Kidney tubule cell (primary cell): ENCODE data around the gene SLC5A7.

Experiments used
- DNase-seq: peaks from one replicate; pipeline ENCODE4 v3.0.0-alpha.2; 2018; ENCODE audit warnings: low spot score

SLC5A7 gene

DNA sequence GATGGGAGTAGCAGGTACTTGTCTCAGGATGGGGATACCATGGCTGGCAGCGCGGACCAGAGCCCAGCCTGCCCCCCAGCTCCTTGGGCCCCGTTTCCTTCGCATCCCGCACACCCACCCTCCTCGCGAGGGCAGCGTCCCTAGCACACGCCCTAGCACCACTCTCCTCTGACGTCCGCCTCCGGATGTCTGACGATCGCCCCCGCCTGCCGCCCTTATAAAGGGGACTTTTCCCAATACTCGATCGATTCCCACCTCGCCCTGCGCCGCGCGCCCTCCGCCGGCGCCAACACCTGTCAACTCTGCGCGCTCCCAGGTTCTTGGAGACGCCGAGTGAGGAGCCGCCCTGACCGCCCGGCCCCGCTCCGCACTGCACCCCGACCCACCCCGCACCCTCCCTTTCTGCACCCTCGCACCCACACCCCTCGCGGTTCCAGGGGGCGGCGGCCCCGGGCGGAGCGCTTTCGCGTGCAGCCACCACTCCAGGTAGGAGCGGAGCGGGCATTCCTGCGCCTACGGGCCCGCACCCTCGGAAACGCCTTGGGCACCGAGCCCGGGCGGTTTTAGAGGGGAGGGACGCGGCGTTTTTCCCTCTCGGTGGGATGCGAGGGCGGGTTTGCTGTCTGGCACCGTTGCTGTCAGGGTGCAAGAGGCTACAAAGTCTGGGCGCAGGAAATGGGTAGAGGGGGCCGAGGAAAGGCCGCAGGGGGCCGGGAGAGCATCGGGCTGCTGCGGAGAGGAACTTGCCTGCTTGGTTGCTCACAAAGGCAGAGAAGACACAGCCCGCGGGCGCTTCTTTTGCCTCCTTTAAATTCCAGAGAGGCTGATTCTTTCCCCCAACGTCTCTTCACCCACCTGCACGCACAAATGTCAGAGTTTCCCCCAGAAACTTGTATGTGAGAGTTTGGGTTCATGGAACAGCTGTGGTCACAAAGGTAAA, at the start of gene SLC5A7:
TSS of gene SLC5A7 (plus strand) at position 247 of the 940 bp plus-strand sequence. CDS start 1,632 bp downstream, outside the sequence.
- no peak for DNase-seq

GRCh38 chr2:107961395-107961794, 24.9 kb upstream of the SLC5A7 start:
- no peak for DNase-seq

DNA sequence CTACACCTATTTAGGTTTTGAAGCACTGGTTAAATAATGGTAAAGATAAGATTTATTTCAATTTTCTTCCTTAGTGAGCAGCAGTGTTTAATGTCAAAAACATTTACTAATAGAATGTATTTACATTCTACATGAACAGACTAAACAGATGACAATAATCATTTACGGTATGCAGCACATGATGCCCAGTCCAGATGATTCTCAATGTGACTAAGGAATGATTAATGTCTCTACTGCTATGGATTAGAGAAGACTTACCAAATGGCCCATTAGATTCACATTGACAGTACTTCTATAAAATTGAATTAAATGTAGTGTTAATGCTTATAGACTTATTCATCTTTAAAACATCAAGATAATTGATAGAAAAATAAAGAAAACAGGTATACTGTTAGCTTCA, 22.1 kb upstream of the SLC5A7 start:
- DNase-seq: no peak

DNA sequence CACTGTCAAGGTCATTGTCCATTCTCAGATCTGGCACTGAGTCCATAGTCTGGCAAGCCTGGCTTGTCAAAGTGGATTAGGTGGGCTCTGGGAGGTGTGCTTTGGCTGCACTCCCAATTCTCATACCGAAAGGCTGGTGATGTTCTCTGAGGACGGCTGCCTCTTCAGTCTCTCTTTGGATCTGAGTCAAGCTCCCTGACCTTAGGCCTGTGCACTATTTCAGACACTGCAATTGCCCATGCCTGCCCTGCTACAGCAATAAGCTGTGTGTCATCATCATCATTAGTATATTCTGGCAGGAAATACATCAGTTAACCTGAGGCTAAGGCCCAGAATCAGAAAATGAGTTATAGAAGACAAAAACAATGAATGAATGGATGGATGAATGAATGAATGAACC, 1.6 kb upstream of the SLC5A7 start:
- no peak for DNase-seq

DNA sequence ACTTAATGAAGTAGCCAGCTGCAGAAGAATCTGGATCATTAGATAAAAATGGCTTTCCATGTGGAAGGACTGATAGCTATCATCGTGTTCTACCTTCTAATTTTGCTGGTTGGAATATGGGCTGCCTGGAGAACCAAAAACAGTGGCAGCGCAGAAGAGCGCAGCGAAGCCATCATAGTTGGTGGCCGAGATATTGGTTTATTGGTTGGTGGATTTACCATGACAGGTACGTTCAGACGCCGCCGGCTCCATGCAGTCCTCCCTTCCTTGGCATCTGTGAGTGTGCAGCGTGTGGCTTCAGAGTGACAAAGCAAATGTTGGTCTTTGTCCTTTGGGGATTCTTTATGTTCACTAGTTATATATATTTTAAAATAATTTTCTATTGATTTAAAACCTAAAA, 1.8 kb downstream of the SLC5A7 start:
- DNase-seq: no peak

DNA sequence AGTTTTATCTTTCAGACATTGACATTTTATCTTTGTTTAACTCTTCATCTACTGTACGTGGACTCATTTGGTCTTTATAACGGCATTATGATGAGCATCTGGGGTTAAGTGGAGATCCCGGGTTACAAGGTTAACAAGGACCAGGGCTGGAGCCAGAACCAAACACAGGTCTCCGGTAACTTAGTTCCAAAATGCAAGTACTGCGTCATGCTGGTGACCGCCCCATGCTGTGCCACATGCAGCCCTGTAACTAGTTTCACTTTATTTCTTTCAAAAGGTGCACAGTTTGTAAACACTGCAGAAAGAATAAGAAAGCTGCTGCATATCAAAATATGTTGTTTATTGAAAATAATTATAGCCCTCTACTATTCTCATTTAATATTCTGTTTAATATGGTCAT, 3.1 kb downstream of the SLC5A7 start:
- DNase-seq: no peak

GRCh38 chr2:107990718-107991117, 4.4 kb downstream of the SLC5A7 start:
- no peak for DNase-seq

DNA sequence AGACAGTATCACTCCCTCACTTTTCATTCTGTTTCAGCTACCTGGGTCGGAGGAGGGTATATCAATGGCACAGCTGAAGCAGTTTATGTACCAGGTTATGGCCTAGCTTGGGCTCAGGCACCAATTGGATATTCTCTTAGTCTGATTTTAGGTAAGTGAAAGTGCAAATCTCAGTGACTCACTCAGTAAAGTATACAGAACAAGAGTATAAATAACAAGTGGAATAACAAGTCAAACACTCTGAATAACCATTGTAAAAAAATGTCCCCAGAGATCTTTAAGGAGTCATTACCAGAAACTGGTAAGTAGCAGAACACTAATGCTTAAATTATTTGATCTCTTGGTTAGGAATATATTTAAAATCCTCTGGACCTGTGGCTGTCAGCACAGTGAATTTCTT, 5.7 kb downstream of the SLC5A7 start:
- peak; percentile 6 for DNase-seq

- no peak for DNase-seq
These were observed 12.8 kb downstream of the SLC5A7 start for GRCh38 chr2:107999158-107999557.

DNA sequence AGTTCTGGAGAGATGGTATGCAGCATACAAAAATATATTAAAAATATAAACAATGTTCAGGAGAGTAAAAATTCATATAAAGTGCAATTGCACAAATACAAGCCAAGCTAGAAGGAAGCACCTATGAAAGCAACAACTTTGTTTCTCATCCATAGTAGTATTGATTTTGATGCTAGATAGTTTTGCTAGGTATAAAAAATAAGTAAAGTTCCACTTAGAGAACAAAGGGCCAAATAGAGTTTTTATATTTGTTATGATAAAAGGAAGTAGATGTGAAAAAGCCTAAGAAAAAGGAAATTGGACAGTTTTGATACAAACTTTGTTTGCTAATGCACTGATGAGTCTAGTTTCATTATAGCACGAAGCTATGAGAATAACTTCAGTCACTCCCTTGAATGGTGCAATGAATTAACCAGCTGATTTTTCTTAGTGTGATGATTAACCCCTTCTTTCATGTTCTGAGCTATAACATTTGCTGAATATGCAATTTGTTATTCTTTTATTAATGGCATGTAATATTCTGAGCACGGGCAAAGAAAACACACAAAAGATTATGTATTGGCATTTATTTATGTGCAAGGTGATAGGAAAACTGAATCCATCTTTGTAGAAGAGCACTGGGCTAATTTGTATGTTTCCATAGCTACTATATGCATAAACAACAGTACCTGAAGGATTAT, 24.7 kb downstream of the SLC5A7 start:
- no peak for DNase-seq

GRCh38 chr2:108013305-108013704, 27.0 kb downstream of the SLC5A7 start:
- DNase-seq: no peak

GRCh38 chr2:108022628-108023027, 36.3 kb downstream of the SLC5A7 start:
- DNase-seq: no peak

- peak; percentile 64 for DNase-seq
These were observed 37.5 kb downstream of the SLC5A7 start for GRCh38 chr2:108023776-108024175.

DNA sequence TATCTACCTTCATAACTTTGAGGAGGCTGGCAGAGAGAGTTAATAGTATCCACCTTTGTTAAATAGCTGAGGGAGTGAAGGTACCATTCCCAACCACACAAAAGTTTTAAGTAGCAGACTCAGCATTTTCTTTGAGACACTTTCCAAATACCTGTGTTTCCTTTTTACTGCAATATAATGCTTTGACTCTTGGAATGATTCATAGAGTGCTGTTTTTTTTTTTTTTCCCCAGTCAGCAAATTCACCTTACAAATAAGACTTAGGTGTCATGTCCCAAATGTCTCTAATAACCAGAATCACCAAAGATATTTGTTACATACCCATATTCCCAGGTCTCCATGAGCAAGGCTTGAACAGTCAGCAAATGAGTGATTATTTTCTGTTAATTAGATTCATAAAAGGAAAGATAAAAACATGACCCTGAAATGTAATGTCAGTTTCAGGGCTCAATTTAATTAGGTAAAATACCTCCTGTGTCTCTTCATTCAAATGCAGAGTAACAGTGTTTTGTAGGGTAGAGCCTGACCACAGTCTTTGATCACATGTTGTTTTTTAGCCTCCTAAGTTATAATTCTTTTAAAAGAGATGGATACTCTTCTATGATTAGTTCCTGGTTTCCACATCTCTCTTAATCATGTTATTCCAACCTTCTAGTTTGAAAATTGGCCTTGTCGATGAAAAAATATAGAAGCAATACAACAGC, 39.9 kb downstream of the SLC5A7 start:
- no peak for DNase-seq

DNA sequence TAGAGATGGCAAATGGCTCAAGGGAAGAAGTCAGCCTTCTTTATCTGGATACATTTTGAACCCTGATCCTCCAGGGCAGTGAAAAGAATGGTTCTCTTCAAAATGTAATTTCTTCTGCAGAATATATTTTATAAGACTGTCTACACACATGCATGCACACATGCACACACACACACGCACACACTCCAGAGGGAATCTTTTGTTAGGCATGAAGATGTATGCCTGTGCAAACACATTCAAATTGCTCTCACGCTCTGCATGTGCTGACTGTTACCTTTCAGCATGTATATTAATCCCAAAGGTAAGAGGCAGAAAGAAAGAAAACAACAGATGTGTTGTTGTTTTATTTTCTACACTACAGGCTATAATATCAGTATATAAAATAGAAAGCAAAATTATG, 43.2 kb downstream of the SLC5A7 start:
- DNase-seq: no peak

DNA sequence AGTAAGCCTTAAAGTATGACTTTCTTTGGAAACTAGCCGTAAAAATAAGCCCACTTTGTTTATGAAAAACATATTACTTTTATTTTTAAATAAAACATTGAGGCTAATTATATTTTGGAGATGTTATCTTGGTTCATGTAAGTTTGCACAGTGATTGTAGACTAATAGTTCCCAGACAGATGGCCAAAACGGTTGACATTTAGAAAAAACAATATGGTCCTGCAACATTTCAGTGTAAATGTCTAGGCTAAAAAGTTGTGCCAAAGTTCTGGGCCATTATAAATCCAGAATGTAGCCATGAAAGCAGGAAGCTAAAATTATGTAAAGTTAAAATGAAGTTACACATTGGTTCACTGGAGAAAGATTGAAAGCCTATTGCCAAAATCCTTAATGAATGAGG, 43.6 kb downstream of the SLC5A7 start:
- DNase-seq: no peak

- no peak for DNase-seq
These were observed 45.2 kb downstream of the SLC5A7 start for GRCh38 chr2:108031471-108031941.

GRCh38 chr2:108034843-108035242, 48.5 kb downstream of the SLC5A7 start:
- DNase-seq: no peak

DNA sequence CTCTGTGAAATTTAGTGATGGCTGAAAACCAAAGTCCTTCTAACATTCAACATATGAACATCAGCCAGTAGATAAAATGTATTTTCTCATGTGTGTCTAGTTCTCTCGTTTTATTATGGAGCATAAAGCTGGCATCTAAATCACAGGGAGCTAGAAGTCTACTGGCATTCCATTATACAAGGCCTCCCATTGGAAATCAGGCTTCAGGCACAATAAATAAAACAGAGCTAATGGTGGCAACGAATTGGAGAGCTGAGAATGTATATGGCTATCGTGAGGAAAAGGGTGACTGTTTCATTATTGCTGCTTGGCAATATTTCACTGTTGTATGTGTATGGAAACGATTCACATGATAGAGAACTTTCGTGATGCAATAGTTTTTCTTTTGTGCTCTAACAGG, 62.4 kb downstream of the SLC5A7 start:
- DNase-seq: no peak

DNA sequence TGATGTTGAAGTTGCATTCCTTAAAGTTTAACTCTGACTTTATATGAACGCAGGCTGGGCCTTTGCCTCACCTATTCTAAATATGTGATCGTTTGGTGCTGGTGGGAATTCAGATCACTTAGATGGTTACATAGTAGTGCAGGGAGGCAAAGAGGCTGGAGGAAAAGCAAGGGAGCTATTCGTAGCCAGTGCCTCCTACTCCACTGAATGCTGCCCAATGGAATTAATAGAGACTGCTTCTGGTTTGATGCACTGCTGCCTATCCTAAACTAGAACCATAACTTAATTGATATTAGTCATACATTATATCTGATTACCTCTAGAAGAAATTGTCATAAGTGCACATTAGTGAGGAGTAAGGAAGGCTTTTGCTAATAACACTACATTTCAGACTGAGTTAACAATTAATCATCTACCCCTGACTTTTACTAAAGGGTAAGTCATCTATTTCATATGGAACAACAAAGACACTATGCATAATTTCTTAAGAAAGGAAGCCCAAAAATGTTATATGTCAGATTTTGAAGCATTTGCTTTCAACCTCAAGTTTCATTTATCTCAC, 72.3 kb downstream of the SLC5A7 start:
- no peak for DNase-seq

- no peak for DNase-seq
These were observed 75.2 kb downstream of the SLC5A7 start for GRCh38 chr2:108061439-108062042.
